ENCODE measurements around the gene HSPB1. TPM values are rescaled to one million over a fixed set of nuclear protein-coding genes. Genes with fewer than 3 reads are reported as not detected.

Gene HSPB1
- total RNA-seq, 6 experiments from 2014 or later: 1,016 to 1,211 (median 1,126) TPM

GRCh38 chr7:76317782-76318487, 15.5 kb downstream of the HSPB1 start:
- Mint-ChIP-seq H3K27me3 (ENCODE audit: insufficient read depth) (no peaks in the 10 kb centered on the region; the same call in none of the 2 replicates), H3K4me3 (peak overlapping the region; percentile 85), H3K4me1 (ENCODE audit: low read depth) (peaks cover 45% of the 10 kb centered on the region), H3K36me3 (ENCODE audit: low read depth) (peaks cover 16% of the 10 kb centered on the region; the same call in 1 of the 2 replicates), H3K9me3 (no peaks in the 10 kb centered on the region), H3K27ac (peak overlapping the region; percentile 87)
- no peak for TF ChIP-seq CTCF (IDR thresholded peaks at IDR 0.05)
- DNase-seq: peak; percentile 93

- peak overlapping the region; percentile 85 for H3K4me3 Mint-ChIP-seq
- H3K9me3 Mint-ChIP-seq: no peaks in the 10 kb centered on the region
- TF ChIP-seq CTCF (IDR thresholded peaks at IDR 0.05): peak; percentile 66
- peaks cover 16% of the 10 kb centered on the region; the same call in 1 of the 2 replicates for H3K36me3 Mint-ChIP-seq (ENCODE audit: low read depth)
- peak overlapping the region; percentile 87 for H3K27ac Mint-ChIP-seq
- peak; percentile 91 for DNase-seq
- H3K27me3 Mint-ChIP-seq (ENCODE audit: insufficient read depth): no peaks in the 10 kb centered on the region; the same call in none of the 2 replicates
- H3K4me1 Mint-ChIP-seq (ENCODE audit: low read depth): peaks cover 53% of the 10 kb centered on the region
Measured at GRCh38 chr7:76318488-76319353, 16.2 kb downstream of the HSPB1 start.

- no peaks in the 10 kb centered on the region for H3K9me3 Mint-ChIP-seq
- H3K36me3 Mint-ChIP-seq (ENCODE audit: low read depth): peaks cover 53% of the 10 kb centered on the region
- H3K27ac Mint-ChIP-seq: peak overlapping the region; percentile 43
Measured at GRCh38 chr7:76325092-76325491, 22.6 kb downstream of the HSPB1 start.

GRCh38 chr7:76325811-76326210, 23.3 kb downstream of the HSPB1 start:
- TF ChIP-seq CTCF (IDR thresholded peaks at IDR 0.05): no peak
- DNase-seq: no peak
- H3K9me3 Mint-ChIP-seq: no peaks in the 10 kb centered on the region
- peaks cover 2% of the 10 kb centered on the region; the same call in 1 of the 2 replicates for H3K27me3 Mint-ChIP-seq (ENCODE audit: insufficient read depth)
- peaks cover 70% of the 10 kb centered on the region for H3K4me1 Mint-ChIP-seq (ENCODE audit: low read depth)
- H3K4me3 Mint-ChIP-seq: no peak overlapping the region
- H3K36me3 Mint-ChIP-seq (ENCODE audit: low read depth): peaks cover 52% of the 10 kb centered on the region
- H3K27ac Mint-ChIP-seq: peak overlapping the region; percentile 16; the same call in 1 of the 2 replicates

More at GRCh38 chr7:76325092-76325491, 22.6 kb downstream of the HSPB1 start:
- Mint-ChIP-seq H3K27me3 (ENCODE audit: insufficient read depth) (peaks cover 2% of the 10 kb centered on the region), H3K4me3 (no peak overlapping the region), H3K4me1 (ENCODE audit: low read depth) (peaks cover 70% of the 10 kb centered on the region)
- TF ChIP-seq CTCF (IDR thresholded peaks at IDR 0.05): no peak
- DNase-seq: no peak

- peak overlapping the region; percentile 76 for H3K27ac Mint-ChIP-seq
- TF ChIP-seq CTCF (IDR thresholded peaks at IDR 0.05): no peak
- H3K36me3 Mint-ChIP-seq (ENCODE audit: low read depth): peaks cover 48% of the 10 kb centered on the region
- no peak for DNase-seq
- H3K4me1 Mint-ChIP-seq (ENCODE audit: low read depth): peaks cover 69% of the 10 kb centered on the region
- H3K4me3 Mint-ChIP-seq: peak overlapping the region; percentile 45
- H3K9me3 Mint-ChIP-seq: no peaks in the 10 kb centered on the region
- peaks cover 2% of the 10 kb centered on the region; the same call in 1 of the 2 replicates for H3K27me3 Mint-ChIP-seq (ENCODE audit: insufficient read depth)
Measured at GRCh38 chr7:76326646-76327233, 24.3 kb downstream of the HSPB1 start.

All from HFFc6 (cell line).